A204.1 (cell line): ENCODE measurements around the gene ADSS2.
"Not testable (repeated sequence)": the region's sequence is repeated elsewhere in the genome, so short reads cannot be mapped to it uniquely, and the experiment has no call there.

ENCODE experiments used
- FAIRE-seq: peaks from 2 replicates; lab custom pipeline; 2012; peaks lifted over from hg19 to GRCh38; lab: Jason Lieb, UNC

Gene ADSS2

DNA sequence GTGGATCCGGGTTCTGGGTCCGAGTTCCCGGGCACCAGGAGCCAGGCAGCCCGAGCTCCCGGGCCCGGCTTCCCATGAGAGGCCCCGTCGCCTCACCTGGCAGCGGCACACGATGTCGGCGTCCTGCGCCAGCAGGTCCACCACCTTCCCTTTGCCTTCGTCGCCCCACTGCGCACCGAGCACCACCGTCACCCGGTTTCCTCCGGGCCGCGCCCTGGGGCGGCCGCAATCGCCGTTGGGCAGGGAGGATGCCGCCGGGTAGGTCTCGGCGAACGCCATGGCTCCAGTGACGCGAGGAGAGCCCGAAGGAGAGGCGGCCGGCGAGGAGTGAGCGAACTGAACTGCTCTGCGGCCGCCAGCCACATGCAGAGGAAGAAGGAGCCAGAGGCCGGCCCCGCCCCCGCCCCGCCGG, at the start of gene ADSS2:
TSS of gene ADSS2 (minus strand) at position 371 of the 412 bp plus-strand sequence. CDS start at position 279, 92 bp downstream.
- no peak for FAIRE-seq

DNA sequence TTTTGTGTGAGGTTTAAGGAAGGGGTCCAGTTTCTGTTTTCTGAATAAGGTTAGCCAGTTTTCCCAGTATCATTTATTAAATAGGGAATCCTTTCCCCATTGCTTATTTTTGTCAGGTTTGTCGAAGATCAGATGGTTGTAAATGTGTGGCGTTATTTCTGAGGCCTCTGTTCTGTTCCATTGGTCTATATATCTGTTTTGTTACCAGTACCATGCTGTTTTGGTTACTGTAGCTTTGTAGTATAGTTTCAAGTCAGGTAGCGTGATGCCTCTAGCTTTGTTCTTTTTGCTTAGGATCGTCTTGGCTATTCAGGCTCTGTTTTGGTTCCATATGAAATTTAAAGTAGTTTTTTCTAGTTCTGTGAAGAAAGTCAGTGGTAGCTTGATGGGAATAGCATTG, 48.8 kb upstream of the ADSS2 start:
- not testable (repeated sequence) for FAIRE-seq

DNA sequence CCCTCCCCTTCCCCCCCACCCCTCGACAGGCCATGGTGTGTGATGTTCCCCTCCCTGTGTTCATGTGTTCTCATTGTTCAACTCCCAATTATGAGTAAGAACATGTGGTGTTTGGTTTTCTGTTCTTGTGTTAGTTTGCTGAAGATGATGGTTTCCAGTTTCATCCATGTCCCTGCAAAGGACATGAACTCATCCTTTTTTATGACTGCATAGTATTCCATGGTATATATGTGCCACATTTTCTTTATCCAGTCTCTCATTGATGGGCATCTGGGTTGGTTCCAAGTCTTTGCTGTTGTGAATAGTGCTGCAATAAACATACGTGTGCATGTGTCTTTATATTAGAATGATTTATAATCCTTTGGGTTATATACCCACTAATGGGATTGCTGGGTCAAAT, 47.8 kb upstream of the ADSS2 start:
- FAIRE-seq = not testable (repeated sequence)

DNA sequence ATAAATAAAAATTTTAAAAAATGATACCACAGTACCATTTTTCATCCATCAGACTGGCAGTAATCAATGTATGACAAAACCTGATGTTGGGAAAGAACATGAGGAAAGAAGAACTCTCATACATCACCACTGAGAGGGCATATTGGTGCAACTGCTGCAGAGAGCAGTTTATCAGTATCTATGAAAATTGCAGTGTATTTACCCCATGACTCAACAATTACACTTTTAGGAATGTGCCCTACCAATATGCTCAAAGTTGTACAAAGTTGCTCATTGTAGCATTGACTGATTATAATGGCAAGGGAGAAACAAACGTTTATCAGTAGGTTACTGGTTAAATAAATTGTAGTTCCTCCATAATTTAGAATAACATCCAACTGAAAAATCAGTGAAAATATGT, 46.1 kb upstream of the ADSS2 start:
- no peak for FAIRE-seq

DNA sequence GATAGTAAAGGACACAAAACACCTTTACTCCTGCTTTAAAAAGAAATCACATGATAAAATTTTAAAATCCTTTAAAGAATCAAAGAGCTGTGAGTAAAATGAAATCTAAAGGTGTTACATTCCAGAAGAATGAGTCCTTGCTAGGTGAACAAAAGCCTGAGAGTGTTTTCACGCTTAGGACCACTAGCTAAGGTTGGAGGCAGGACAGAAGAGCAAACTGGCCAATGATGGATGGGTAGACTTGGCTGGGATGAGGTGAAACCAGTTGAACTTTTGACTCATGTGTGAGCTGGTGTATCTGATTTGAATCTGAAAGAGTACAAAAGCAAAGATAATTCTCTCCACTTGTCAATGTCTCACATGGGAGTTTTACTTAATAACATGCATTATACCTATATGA, 44.5 kb upstream of the ADSS2 start:
- FAIRE-seq = no peak

DNA sequence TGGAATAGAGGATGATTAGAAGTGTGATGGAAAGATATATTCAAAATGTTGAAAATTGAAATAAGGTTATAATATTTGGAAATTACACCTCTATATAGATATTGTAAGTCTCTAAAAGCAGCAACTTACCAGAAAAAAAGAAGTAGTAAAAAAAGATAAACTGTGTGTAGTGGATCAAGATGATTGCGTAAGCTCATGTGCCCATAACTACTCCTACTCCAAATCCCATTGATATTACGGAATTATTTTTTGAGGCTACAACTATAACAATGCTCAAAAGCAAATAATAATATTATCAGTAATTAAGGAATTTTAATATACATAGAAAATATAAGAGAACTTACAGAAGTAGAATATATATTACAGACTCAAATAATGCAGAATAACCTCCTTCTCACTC, 42.9 kb upstream of the ADSS2 start:
- FAIRE-seq = no peak

DNA sequence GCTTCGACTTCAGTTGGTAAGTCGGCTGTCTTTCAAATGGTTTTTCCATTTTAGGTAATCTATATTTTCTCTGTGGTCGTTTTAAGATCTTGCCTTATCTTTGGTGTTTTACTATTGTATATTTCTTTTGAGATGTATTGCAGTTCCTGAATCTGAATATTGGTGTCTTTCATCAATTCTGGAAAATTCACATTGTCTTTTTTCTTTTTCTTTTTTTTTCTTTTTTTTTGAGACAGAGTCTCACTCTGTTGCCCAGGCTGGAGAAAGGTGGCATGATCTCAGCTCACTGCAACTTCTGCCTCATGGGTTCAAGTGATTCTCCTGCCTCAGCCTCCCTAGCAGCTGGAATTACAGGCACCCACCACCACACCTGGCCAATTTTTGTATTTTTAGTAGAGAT, 33.3 kb upstream of the ADSS2 start:
- FAIRE-seq = not testable (repeated sequence)

DNA sequence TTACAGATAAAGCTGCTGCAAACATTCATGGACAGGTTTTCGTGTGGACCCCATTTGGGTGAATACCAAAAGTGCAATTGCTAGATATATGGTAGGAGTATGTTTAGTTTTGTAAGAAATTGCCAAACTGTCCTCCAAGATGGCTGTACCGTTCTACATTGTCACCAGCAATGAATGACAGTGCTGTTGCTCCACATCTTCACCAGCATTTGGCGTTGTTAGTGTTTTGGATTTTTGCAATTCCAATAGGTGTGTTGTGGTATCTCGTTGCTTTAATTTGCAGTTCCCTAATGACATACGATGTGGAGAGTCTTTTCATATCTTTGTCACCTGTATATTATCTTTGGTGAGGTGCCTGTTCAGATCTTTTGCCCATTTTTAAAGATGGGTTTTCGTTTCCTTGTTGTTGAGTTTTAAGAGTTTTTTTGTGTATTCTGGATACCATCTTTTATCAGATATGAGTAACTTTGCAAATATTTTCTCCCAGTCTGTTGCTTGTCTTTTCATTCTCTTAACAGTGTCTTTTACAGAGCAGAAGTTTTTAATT, 21.4 kb upstream of the ADSS2 start:
- FAIRE-seq = no peak

DNA sequence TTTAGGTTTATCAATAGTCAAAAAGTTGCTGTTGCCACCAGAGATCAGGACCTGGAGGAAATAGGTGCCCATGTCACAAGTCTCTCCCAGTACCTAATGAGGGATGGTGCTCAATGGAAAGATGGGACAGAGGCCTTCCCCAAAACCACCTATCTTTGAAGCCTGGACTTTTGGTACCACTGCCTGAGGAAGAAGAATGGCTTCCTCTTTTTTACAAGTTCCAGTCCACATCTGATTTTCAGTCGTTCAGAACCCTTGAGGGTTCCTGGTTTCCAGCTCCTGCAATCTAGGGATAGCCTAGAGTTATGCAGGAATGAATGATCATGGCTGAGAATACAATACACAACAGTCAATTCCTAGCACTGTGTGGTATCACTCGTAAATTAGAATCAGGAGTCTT, 15.0 kb upstream of the ADSS2 start:
- FAIRE-seq = no peak

DNA sequence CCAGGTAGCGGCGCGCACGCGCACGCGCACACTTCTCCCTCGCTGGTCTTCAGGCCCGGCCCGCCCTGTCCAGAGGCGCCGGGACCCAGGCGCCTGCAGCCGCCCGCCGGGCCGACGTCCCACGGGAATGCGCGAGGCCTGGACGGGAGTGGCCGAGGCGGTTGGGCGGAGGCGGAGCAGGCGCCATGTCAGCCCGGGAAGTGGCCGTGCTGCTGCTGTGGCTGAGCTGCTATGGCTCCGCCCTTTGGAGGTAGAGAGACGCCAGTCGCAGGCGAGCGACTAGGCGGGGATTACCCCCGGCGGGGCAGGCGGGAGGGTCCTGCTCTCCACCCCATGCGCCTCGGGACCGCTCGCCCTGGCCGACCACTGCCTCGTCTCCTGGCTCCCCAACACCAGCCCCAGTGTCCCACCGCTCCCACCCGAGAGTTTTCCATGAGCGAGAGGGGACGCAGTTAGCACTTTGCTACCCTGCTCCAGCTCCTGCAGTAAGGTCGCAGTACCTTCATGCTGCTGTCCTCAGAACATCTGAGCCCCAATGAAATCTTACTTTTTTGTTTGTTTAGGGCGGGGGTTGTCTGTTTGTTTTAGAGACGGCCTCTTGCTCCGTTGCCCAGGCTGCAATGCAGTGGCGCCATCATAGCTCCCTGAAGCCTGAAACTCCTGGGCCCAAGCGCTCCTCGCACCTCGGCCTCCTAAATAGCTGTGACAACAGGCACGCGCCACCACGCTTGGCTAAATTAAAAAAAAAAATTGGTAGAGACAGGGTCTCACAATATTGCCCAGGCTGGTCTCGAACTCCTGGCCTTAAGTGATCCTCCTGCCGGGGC, 9.7 kb upstream of the ADSS2 start, which contains the start of gene CATSPERE:
TSS of gene CATSPERE (plus strand) at position 29 of the 827 bp plus-strand sequence. CDS start at position 186, 157 bp downstream.
- no peak for FAIRE-seq

DNA sequence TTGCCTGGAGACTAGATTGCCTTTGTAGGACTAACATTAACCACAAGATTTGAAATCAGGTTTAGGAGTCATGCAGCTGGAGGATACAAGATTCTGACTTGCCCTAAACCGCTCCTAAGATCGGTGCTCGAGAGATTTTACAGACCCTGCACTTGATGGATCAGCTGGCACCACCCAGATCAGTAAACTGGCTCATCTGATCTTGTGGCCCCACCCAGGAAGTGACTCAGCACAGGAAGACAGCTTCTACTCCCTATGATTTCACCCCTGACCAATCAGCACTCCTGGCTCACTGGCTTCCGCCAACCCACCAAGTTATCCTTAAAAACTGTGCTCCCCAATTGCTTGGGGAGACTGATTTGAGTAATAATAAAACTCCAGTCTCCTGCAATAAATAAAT, 8.5 kb upstream of the ADSS2 start:
- FAIRE-seq = no peak

DNA sequence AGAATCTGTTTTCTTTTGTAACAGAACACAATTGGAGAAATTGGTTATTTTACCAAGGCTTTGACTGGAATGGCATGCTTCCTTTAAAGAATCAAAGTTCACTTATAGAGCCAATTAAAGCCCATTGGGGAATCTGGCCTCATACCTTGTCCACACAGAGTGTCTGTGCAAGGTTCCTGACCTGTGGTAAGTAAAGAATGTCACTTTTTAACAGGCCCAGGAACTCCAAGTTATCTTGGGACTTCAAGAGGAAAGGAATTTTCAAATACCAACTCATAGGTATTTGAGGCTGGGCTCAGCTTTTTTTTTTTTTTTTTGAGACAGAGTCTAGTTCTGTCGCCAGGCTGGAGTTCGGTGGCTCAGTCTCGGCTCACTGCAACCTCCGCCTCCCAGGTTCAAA, 7.1 kb upstream of the ADSS2 start:
- FAIRE-seq = no peak

DNA sequence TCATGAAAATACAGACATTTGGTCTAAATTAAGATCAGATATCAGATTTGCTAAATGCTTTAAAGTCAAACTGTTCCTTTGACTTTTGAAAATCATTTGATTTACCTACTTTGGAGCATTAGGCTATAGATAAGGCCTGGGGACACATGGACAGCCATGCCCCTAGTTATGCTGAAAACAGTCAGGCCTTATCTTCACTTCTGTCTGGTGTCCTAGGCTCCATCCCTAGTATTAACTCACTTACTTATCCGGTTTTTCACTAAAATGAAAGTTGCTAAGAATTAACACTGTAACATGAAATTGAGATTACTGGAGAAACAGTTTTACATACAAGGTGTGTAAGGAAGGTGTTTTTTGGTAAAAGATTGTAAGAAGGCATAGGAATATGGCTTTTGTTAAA, 4.9 kb upstream of the ADSS2 start:
- no peak for FAIRE-seq

DNA sequence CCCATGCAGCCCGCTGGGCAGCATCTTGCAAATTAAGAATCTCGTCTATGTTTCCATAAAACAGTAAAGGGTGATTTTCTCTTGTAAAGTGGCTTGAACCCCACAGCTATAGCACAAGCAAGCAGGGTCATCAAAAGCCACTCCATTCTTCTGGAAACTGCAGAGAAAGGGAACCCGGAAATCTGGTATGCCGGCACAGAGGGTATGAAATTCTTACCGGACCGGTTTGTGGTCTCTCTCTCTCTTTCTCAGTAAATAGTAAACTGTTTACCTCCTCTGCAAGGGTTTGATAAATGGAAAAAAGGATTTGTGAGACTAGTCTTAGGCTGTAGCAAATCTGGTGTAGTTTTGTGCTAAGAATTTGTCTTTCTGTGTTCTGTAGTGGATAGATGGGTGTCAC, 2.7 kb upstream of the ADSS2 start:
- FAIRE-seq = no peak

DNA sequence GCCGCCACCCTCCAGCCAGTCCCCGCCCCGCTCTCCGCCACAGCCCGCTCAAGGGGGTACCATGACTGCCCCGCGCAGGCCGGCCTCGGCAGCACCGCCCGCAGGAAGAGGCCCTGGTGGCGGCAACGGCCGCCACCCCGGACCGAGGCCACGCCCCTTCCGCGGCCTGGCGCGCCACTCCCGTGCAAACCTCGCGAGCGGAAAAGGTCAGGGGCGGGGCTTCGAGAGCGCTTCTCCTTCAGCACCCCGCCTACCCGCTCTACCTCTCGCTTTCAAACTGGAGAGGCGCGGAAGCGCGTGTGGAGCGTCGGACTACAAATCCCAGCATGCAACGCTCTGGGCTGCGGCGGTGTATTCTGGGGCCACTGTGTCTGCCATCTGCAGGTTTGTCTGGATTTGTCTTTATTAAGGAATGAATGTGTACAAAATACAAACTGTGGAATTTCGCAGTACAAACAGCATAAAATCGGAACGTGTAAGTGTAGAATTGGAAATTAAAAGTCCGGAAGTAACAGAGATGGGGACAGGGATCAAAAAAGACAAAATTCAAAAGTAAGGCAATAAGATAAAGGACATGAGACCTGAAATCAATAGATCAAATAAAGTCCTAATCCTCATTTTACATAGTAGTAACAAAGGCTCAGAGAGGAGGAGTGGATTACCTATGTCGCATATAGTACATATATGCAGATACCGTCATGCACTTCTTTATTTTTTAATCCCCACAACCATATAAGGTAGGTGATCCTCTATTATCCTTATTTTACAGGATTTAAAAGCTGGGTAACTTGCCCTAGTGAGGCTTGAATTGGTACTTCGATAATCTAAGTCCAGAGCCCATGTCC, 464 bp upstream of the ADSS2 start:
- peak; percentile 98 for FAIRE-seq

DNA sequence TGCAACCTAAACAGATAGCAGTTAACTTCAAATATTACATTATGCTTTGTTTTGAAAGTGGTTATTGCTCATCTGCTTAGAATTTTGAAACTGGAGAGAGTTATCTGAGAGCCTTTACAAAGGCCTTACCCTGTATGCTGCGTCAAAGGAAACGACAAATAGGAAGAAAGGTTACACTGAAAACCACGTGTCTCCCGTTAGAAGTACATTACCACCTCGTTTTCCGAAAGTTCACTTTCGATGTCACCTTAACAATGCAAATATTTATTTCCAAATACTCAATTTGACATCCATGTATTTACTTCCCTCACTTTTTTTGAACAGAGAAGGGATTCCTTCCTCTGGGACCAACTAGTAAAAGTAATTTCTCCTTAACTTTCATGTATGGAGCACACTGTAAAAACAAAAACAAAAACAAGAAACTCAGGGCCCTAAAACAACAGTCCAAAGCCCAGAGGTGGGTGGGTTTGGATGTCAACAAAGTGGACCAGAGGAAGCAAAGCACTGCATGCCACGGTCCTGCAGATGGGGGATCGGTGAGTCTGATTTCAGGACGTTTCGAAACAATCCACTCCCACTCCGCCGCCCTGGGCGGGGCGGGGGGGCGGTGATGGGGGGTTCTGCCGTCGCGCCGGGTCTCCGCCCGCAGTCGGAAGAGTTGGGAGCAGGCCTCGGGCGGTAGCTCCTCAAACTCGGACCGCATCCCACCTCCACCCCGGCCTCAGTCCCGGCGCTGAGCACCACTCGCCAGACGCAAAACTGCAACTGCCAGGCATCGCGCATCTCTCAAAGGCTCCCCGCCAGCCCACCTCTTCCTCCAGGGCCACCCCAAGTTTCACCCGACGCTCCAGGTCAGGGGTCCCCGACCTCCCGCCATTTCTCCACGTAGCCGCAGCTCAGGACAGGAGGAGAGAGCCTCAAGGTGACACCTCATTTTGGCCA, 841 bp downstream of the ADSS2 start:
- no peak for FAIRE-seq

DNA sequence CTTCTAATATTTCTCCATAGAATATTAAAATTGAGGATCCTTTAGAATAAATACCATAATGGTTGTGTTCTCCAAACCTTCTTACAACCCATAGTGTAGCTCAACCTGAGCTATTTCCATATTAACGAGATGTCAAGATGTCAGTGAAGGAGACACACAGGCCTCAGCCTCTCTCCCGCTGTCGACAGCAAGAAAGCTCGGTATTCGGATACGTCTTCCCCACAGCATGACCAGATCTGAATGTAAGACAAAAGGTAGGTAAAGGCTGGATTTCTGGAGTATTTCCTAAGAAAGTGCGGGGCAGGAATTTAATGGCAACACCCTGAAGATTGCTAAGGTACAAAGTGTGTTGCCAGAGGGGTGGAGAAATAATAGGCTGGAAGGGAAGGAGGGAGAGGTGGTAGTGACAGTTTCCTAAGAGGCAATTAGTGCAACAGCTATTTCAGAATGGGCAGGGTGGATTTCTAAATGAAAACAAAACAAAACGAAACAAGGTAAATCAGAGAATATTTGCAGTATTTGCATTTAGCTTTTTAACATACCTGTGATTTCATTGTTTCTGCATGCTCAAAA, 1.7 kb downstream of the ADSS2 start:
- FAIRE-seq = no peak

DNA sequence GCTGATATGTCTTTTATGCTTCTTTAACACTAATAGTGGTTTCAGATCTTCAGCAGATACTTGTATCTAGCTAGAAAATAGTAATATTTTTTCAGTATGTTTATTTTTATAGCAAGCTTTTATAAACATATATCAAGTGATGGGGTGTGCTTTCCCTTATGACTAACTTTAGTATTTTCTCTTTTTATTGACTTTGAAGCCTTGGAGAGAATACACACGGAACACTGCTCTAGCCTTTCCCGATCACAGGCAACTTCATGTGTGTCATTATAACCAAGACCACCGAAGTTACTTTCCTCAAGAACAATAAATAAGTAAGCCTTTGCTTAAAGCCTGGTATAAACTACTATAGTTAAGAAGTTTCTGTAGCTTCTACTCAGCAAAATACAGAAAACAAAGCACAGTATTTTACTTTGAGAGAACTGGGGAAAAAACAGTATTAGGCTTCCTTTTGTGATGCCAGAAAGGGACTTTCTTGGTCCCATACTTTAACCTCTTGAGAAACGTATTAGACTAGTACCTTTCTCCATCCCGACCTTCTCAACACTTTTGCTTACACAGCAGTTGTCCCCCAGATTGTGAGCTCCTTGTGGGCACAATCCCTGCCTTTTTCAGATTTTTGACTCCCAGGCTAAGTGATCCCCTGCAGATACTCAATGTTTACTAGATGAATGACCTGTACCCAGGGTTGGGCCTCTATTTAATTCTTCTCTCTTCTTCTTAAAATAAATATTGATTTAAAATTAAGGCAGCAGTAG, 3.3 kb downstream of the ADSS2 start:
- FAIRE-seq = peak; percentile 19

DNA sequence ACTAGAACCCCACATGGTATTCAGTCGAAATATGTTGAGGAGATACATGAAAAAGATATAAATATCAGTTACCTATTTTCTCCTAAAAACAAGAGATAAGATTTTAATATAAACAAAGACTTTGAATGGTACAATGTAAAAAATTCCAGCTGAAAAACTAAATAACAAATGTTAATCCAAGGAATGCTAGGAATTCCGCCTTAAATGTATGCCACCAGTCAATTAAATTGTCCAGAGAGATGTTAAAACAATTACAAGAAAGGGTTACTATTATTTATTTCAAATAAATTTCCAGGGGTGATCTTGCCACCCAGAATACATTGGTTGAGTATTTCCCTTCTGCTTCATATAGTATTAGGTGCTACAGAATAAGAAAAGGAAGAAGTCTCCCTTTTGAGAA, 4.2 kb downstream of the ADSS2 start:
- FAIRE-seq = no peak

DNA sequence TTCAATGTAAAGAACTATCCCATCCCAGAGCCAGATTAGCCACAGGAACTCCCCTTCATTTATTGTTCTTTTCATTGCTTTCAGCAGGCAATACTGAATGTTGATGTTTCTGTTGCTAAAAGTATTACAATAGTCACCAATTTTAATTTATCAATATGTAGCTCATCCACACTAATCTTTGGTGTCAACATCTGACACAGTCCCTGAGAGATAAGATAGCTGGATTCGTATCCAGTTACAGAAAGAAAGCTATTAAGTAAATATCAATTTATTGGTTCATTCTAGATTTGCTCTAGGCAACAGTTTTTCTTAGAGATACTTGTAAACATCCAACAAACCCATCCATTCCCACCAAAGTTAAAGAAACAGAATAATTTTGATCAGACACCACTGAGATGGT, 4.7 kb downstream of the ADSS2 start:
- no peak for FAIRE-seq
